CD4-positive, alpha-beta T cell (primary cell): Measurements from ENCODE around the gene DACT2. TPM values are rescaled to one million over a fixed set of nuclear protein-coding genes. Genes with fewer than 3 reads are reported as not detected.
"Not testable (repeated sequence)": the region's sequence is repeated elsewhere in the genome, so short reads cannot be mapped to it uniquely, and the experiment has no call there.

Experiments used
- ATAC-seq: fragments of 200-7000 bp; cut with Tn5 transposase; one replicate; pipeline ENCODE4 v1.10.0; 2022; ENCODE audit warnings: mild to moderate bottlenecking; ENCODE audit not compliant: poor library complexity
- CTCF ChIA-PET: fragments of 350-600 bp; sonication (Branson Sonifier 250); formaldehyde crosslinking; loops from one replicate; lab custom pipeline; 2021; ENCODE audit warnings: antibody characterized with exemption, inconsistent platforms; lab: Charles Lee
- POLR2A ChIA-PET: fragments of 350-600 bp; sonication (Branson Sonifier 250); formaldehyde crosslinking; loops from one replicate; lab custom pipeline; 2021; ENCODE audit warnings: antibody characterized with exemption, inconsistent platforms; lab: Charles Lee
- DNase-seq, 14 experiments: peaks; one replicate each; pipeline ENCODE4 v3.0.0-alpha.2; 2013 to 2020; ENCODE audit warnings: mixed read lengths in 2 of 14
- H3K27ac ChIP-seq, 2 donors: one replicate each; pipeline versions ENCODE4 v1.5.1 to v1.7.0; 2013; ENCODE audit warnings: low read length in 2 of 2, low read depth in 1 of 2, mild to moderate bottlenecking in 1 of 2
- H3K27me3 ChIP-seq, 2 experiments: 1 replicate in 1 of 2; 2 replicates in 1 of 2; pipeline versions ENCODE4 v1.6.1 to v1.7.0; 2013; ENCODE audit warnings: low read length in 2 of 2, control low read depth in 1 of 2, mild to moderate bottlenecking in 1 of 2, moderate library complexity in 1 of 2; ENCODE audit not compliant: insufficient read depth in 2 of 2, control insufficient read depth in 1 of 2
- H3K36me3 ChIP-seq: one replicate; pipeline ENCODE4 v1.6.1; 2013; ENCODE audit warnings: low read length, control low read depth; ENCODE audit not compliant: insufficient read depth
- H3K4me1 ChIP-seq: one replicate; pipeline ENCODE4 v1.6.1; 2013; ENCODE audit warnings: low read length, control low read depth; ENCODE audit not compliant: insufficient read depth
- H3K4me3 ChIP-seq: one replicate; pipeline ENCODE4 v1.5.1; 2013; ENCODE audit warnings: mild to moderate bottlenecking, low read length, moderate library complexity
- H3K9me3 ChIP-seq, 2 experiments: 1 replicate in 1 of 2; 2 replicates in 1 of 2; pipeline versions ENCODE4 v1.6.1 to v1.7.0; 2013; ENCODE audit warnings: low read length in 2 of 2, mild to moderate bottlenecking in 2 of 2, control low read depth in 1 of 2, moderate library complexity in 1 of 2; ENCODE audit not compliant: control insufficient read depth in 1 of 2, insufficient read depth in 1 of 2
- H3K27ac Mint-ChIP-seq: one replicate; pipeline ENCODE4 v1.8.0; 2020; ENCODE audit warnings: mixed read lengths
- H3K27me3 Mint-ChIP-seq: one replicate; pipeline ENCODE4 v1.8.0; 2021; ENCODE audit warnings: mixed read lengths
- H3K36me3 Mint-ChIP-seq: one replicate; pipeline ENCODE4 v1.8.0; 2021; ENCODE audit warnings: low read depth, mixed read lengths
- H3K4me1 Mint-ChIP-seq: one replicate; pipeline ENCODE4 v1.8.0; 2021; ENCODE audit warnings: low read depth, mixed read lengths
- H3K4me3 Mint-ChIP-seq: one replicate; pipeline ENCODE4 v1.8.0; 2020; ENCODE audit warnings: mild to moderate bottlenecking, mixed read lengths
- H3K9me3 Mint-ChIP-seq: one replicate; pipeline ENCODE4 v1.8.0; 2020; ENCODE audit warnings: mixed read lengths
- intact Hi-C, 2 experiments: fragments of 100-400 bp; cut with DNase I in 1 of 2; cut with micrococcal nuclease in 1 of 2; formaldehyde crosslinking; loops; one replicate each; pipeline versions ENCODE4 v1.15.1 to v1.9.0; 2023 to 2025; cut with DNase I, micrococcal nuclease
- total RNA-seq, 174 experiments: library from RNA in 2 of 174; stranded (reverse) in 2 of 174; gene quantifications; one replicate each; pipeline ENCODE4 v1.2.3 and lab custom pipeline; 2021 to 2026
- TF ChIP-seq, protein P1 (sequence below): fragments of 200-600 bp; IDR thresholded peaks from one replicate; pipeline ENCODE4 v1.8.0; 2022; ENCODE audit warnings: antibody characterized with exemption, mild to moderate bottlenecking

Gene DACT2
- total RNA-seq, 2 experiments from 2014 or later, result not detected

- POLR2A ChIA-PET, result no interaction called here
- Histone ChIP-seq H3K4me3 (no peak overlapping the region), H3K36me3 (no peaks in the 10 kb centered on the region), H3K27me3 (no peaks in the 10 kb centered on the region), H3K27ac (no peak overlapping the region), H3K4me1 (no peaks in the 10 kb centered on the region), H3K9me3 (peaks cover 0 to 9% of the 10 kb centered on the region in 2 experiments)
- DNase-seq (no peak), ATAC-seq (no peak)
- CTCF ChIA-PET, result no interaction called here
- TF ChIP-seq, protein P1, sequence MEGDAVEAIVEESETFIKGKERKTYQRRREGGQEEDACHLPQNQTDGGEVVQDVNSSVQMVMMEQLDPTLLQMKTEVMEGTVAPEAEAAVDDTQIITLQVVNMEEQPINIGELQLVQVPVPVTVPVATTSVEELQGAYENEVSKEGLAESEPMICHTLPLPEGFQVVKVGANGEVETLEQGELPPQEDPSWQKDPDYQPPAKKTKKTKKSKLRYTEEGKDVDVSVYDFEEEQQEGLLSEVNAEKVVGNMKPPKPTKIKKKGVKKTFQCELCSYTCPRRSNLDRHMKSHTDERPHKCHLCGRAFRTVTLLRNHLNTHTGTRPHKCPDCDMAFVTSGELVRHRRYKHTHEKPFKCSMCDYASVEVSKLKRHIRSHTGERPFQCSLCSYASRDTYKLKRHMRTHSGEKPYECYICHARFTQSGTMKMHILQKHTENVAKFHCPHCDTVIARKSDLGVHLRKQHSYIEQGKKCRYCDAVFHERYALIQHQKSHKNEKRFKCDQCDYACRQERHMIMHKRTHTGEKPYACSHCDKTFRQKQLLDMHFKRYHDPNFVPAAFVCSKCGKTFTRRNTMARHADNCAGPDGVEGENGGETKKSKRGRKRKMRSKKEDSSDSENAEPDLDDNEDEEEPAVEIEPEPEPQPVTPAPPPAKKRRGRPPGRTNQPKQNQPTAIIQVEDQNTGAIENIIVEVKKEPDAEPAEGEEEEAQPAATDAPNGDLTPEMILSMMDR, result no peak
- no peak overlapping the region for H3K27ac Mint-ChIP-seq
- no peak overlapping the region for H3K4me3 Mint-ChIP-seq
- H3K9me3 Mint-ChIP-seq, result no peaks in the 10 kb centered on the region
- intact Hi-C loops, result no loop called here
- H3K36me3 Mint-ChIP-seq, result no peaks in the 10 kb centered on the region
- H3K4me1 Mint-ChIP-seq, result peaks cover 9% of the 10 kb centered on the region
- peaks cover 6% of the 10 kb centered on the region for H3K27me3 Mint-ChIP-seq
These were observed 29.5 kb downstream of the DACT2 start for GRCh38 chr6:168290095-168290494.

- TF ChIP-seq, protein P1, result no peak
- Histone ChIP-seq H3K36me3 (no peaks in the 10 kb centered on the region), H3K27me3 (no peaks in the 10 kb centered on the region), H3K27ac (no peak overlapping the region), H3K9me3 (peaks cover 0 to 9% of the 10 kb centered on the region in 2 experiments), H3K4me1 (no peaks in the 10 kb centered on the region), H3K4me3 (no peak overlapping the region)
- DNase-seq (no peak), ATAC-seq (no peak)
- Mint-ChIP-seq H3K36me3 (no peaks in the 10 kb centered on the region), H3K4me1 (peaks cover 9% of the 10 kb centered on the region), H3K9me3 (no peaks in the 10 kb centered on the region), H3K27ac (no peak overlapping the region), H3K27me3 (peaks cover 10% of the 10 kb centered on the region), H3K4me3 (no peak overlapping the region)
- CTCF ChIA-PET, result no interaction called here
- intact Hi-C loops, result no loop called here
- POLR2A ChIA-PET, result no interaction called here
These were observed 30.0 kb downstream of the DACT2 start for GRCh38 chr6:168289571-168289962.

GRCh38 chr6:168288781-168289570, 30.6 kb downstream of the DACT2 start:
- no peak overlapping the region for H3K4me3 Mint-ChIP-seq

GRCh38 chr6:168287460-168287859, 32.1 kb downstream of the DACT2 start:
- POLR2A ChIA-PET, H3K27me3 Mint-ChIP-seq, H3K4me3 ChIP-seq, H3K36me3 ChIP-seq, H3K9me3 Mint-ChIP-seq, H3K4me3 Mint-ChIP-seq, H3K27me3 ChIP-seq, intact Hi-C loops, ATAC-seq, H3K4me1 Mint-ChIP-seq, H3K27ac Mint-ChIP-seq, H3K36me3 Mint-ChIP-seq, H3K27ac ChIP-seq, DNase-seq, CTCF ChIA-PET, H3K4me1 ChIP-seq: not testable (repeated sequence)
- peaks cover 0 to 12% of the 10 kb centered on the region in 2 experiments for H3K9me3 ChIP-seq

More at GRCh38 chr6:168288781-168289570, 30.6 kb downstream of the DACT2 start:
- Histone ChIP-seq H3K9me3 (peaks cover 0 to 9% of the 10 kb centered on the region in 2 experiments), H3K27ac (no peak overlapping the region), H3K27me3 (no peaks in the 10 kb centered on the region), H3K4me3 (no peak overlapping the region), H3K36me3 (no peaks in the 10 kb centered on the region), H3K4me1 (no peaks in the 10 kb centered on the region)
- TF ChIP-seq, protein P1, result no peak
- POLR2A ChIA-PET, result no interaction called here
- peaks cover 9% of the 10 kb centered on the region for H3K4me1 Mint-ChIP-seq
- CTCF ChIA-PET, result no interaction called here
- no peaks in the 10 kb centered on the region for H3K9me3 Mint-ChIP-seq
- intact Hi-C loops, result no loop called here
- H3K27ac Mint-ChIP-seq, result no peak overlapping the region
- H3K27me3 Mint-ChIP-seq, result peaks cover 14% of the 10 kb centered on the region
- DNase-seq (no peak), ATAC-seq (no peak)
- no peaks in the 10 kb centered on the region for H3K36me3 Mint-ChIP-seq

DNA sequence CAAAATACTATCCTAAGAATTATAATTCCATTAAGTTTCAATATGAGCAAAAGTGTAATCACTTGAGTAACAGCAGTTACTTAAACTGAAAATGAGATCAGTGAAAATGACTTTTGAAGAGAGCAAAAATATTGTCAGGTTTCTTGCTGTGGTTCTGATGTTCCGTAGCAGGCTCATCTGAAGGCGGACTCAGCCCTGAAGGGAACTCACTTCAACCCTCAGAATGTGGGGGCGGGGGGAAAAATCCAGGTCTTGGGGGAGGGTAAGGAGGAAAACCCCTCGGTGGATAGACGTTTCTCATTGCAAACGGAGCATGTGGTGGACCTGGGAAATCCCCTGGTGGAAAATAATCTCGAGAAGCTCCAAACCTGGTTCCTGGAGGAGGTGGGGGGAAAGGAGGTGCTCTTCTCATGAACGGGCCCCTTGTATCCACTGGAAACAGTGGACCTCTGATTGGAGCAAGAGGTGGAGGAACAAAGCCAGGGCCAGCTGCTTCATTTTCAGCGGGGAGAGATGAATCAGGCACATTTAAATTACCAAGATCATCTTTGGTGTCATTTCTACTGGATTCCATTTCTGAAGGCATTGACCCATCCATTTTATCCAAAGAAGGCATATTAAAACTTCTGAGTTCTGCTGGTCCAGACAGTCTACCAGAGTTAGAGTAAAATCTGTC, 32.7 kb downstream of the DACT2 start:
- H3K27me3 Mint-ChIP-seq, result peaks cover 12% of the 10 kb centered on the region
- H3K9me3 Mint-ChIP-seq, ATAC-seq, H3K4me3 ChIP-seq, CTCF ChIA-PET, H3K4me1 Mint-ChIP-seq, intact Hi-C loops, DNase-seq, POLR2A ChIA-PET, H3K4me1 ChIP-seq, H3K27ac ChIP-seq, H3K36me3 ChIP-seq, H3K4me3 Mint-ChIP-seq, H3K27me3 ChIP-seq, H3K27ac Mint-ChIP-seq, H3K36me3 Mint-ChIP-seq: not testable (repeated sequence)
- peaks cover 0 to 12% of the 10 kb centered on the region in 2 experiments for H3K9me3 ChIP-seq
